HFFc6 (cell line): Measurements from ENCODE around the gene PIANP. TPM values are rescaled to one million over a fixed set of nuclear protein-coding genes. Genes with fewer than 3 reads are reported as not detected.

ENCODE experiments used
- DNase-seq: peaks from one replicate; pipeline ENCODE4 v3.0.0-alpha.2; 2018
- H3K27ac Mint-ChIP-seq: 2 replicates; pipeline ENCODE4 v1.8.0; 2020; ENCODE audit warnings: mild to moderate bottlenecking, mixed read lengths
- H3K27me3 Mint-ChIP-seq: 2 replicates; pipeline ENCODE4 v1.8.0; 2021; ENCODE audit warnings: mild to moderate bottlenecking, moderate library complexity, mixed read lengths; ENCODE audit not compliant: insufficient read depth
- H3K36me3 Mint-ChIP-seq: 2 replicates; pipeline ENCODE4 v1.8.0; 2021; ENCODE audit warnings: low read depth, mixed read lengths
- H3K4me1 Mint-ChIP-seq: 2 replicates; pipeline ENCODE4 v1.8.0; 2020; ENCODE audit warnings: low read depth, mixed read lengths
- H3K4me3 Mint-ChIP-seq: 2 replicates; pipeline ENCODE4 v1.8.0; 2020; ENCODE audit warnings: mild to moderate bottlenecking, moderate library complexity, mixed read lengths
- H3K9me3 Mint-ChIP-seq: 2 replicates; pipeline ENCODE4 v1.8.0; 2020; ENCODE audit warnings: mild to moderate bottlenecking, mixed read lengths
- total RNA-seq, 6 experiments: library from RNA; stranded (reverse); fragmentation: NEBNext Ultra II Directional; extraction: Animal tissue kit (Norgen Biotek cat#: 25700); gene quantifications; 2 replicates in 1 of 6; 3 replicates in 5 of 6; pipeline ENCODE4 v1.2.3, GENCODE V29; 2021
- TF ChIP-seq, protein P1 (sequence below): fragments of 200-600 bp; sonication (generic); IDR thresholded peaks from 2 replicates; pipeline ENCODE4 v1.5.0; 2021; ENCODE audit warnings: antibody characterized with exemption, mild to moderate bottlenecking

The PIANP gene
- total RNA-seq, 6 experiments from 2014 or later = 2.6 to 4.6 (median 3.8) TPM

DNA sequence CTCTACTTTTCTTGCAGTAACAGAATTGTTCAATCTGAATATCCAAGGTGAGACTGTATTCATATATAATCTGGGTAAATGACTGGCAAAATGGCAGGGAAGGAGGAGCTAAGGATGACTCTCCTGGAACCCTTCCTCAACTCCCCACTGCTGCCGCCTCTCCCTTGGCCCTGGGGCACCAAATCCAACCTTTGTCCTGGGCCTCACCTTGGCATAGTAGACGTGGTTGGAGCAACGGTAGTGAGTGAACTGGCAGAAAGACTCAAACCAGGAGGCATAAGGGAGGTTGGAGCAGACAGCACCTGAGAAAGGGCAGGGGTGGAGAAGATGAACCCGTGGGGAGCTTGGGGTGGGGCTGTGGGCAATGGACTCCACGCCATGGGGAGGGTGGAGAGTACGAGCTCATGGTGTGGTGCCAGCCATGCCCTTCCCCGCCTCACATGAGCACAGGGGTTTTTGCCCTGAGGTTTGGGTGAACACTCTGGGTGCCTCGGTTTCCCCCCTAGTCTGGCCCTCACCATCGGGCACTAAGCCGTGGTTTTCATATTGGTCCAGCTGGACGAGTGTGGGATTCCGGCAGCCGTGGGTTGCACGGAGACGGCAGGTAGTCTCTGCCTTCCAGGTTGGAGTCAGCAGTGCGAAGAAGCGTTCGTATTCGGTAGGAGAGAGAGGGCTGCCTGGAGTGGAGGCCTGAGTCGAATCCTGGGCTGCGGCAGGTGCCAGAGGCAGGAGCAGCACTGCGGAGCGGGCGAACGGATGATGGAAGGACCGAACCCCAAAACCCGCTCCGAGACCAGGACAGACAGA lies 54.1 kb downstream of the PIANP start:
- Mint-ChIP-seq H3K4me3 (no peak overlapping the region), H3K36me3 (peaks cover 47% of the 10 kb centered on the region), H3K27me3 (peaks cover 7% of the 10 kb centered on the region), H3K4me1 (no peaks in the 10 kb centered on the region), H3K27ac (no peak overlapping the region), H3K9me3 (peaks cover 54% of the 10 kb centered on the region)
- DNase-seq = no peak
- TF ChIP-seq, protein P1, sequence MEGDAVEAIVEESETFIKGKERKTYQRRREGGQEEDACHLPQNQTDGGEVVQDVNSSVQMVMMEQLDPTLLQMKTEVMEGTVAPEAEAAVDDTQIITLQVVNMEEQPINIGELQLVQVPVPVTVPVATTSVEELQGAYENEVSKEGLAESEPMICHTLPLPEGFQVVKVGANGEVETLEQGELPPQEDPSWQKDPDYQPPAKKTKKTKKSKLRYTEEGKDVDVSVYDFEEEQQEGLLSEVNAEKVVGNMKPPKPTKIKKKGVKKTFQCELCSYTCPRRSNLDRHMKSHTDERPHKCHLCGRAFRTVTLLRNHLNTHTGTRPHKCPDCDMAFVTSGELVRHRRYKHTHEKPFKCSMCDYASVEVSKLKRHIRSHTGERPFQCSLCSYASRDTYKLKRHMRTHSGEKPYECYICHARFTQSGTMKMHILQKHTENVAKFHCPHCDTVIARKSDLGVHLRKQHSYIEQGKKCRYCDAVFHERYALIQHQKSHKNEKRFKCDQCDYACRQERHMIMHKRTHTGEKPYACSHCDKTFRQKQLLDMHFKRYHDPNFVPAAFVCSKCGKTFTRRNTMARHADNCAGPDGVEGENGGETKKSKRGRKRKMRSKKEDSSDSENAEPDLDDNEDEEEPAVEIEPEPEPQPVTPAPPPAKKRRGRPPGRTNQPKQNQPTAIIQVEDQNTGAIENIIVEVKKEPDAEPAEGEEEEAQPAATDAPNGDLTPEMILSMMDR = no peak

- Mint-ChIP-seq H3K4me3 (no peak overlapping the region), H3K4me1 (no peaks in the 10 kb centered on the region), H3K27ac (no peak overlapping the region), H3K9me3 (peaks cover 54% of the 10 kb centered on the region), H3K36me3 (peaks cover 47% of the 10 kb centered on the region), H3K27me3 (peaks cover 15% of the 10 kb centered on the region)
- TF ChIP-seq, protein P1 = no peak; the same call in 1 of the 2 replicates
- DNase-seq = no peak
These were observed 55.7 kb downstream of the PIANP start for GRCh38 chr12:6644903-6645302.

DNA sequence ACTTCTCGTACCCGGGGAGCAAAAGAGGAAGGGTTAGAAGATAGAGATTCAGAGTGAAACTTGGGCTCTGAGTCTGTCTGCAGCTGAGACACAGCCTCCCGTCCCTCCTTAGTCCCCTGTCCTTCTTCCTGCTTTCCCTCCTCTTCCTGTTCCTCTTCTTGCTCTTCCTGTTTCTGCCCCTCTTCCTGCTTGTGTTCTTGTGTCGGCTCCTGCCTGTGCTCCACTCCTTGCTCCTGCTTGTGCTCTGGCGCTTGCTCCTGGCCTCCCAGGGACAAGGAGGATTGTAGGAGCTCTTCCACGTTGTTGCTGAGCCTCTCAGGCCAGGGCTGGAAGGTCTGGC lies 56.4 kb downstream of the PIANP start:
- Mint-ChIP-seq H3K27me3 (peaks cover 22% of the 10 kb centered on the region), H3K4me3 (no peak overlapping the region), H3K4me1 (no peaks in the 10 kb centered on the region), H3K36me3 (peaks cover 47% of the 10 kb centered on the region), H3K27ac (no peak overlapping the region), H3K9me3 (peaks cover 54% of the 10 kb centered on the region)
- TF ChIP-seq, protein P1 = no peak
- no peak for DNase-seq

Other genes starting within 250 kb of the PIANP start
- 1 to 10 TPM; 4.3 to 8.2 (median 6.5) TPM for gene TAPBPL, start 248.8 kb downstream of the PIANP start, total RNA-seq
- gene VAMP1, start 230.1 kb downstream of the PIANP start, total RNA-seq = 10 to 100 TPM in 5 of 6 experiments, 1 to 10 TPM in 1; 8.6 to 13.0 (median 10.8) TPM
- 100 to 1,000 TPM; 227 to 290 (median 257) TPM for gene MRPL51, start 207.6 kb downstream of the PIANP start, total RNA-seq
- gene NCAPD2, start 206.7 kb downstream of the PIANP start, total RNA-seq = 10 to 100 TPM; 42.2 to 75.9 (median 65.4) TPM
- 1,000 to 10,000 TPM; 6,263 to 7,539 (median 6,900) TPM for gene GAPDH, start 166.3 kb downstream of the PIANP start, total RNA-seq
- gene IFFO1, start 144.8 kb downstream of the PIANP start, total RNA-seq = 10 to 100 TPM; 25.9 to 35.6 (median 29.2) TPM
- 10 to 100 TPM; 39.5 to 60.5 (median 42.6) TPM for gene NOP2, start 132.5 kb downstream of the PIANP start, total RNA-seq
- gene CHD4, start 93.4 kb downstream of the PIANP start, total RNA-seq = 100 to 1,000 TPM; 167 to 193 (median 183) TPM
- not detected for gene LPAR5, start 64.9 kb downstream of the PIANP start, total RNA-seq
- not detected for gene ACRBP, start 53.4 kb downstream of the PIANP start, total RNA-seq
- gene ING4, start 37.7 kb downstream of the PIANP start, total RNA-seq = 10 to 100 TPM; 19.7 to 26.8 (median 21.7) TPM
- gene ZNF384, start 11.4 kb downstream of the PIANP start, total RNA-seq = 10 to 100 TPM; 32.8 to 43.9 (median 41.1) TPM
- 100 to 1,000 TPM; 103 to 122 (median 108) TPM for gene COPS7A, start 23.2 kb upstream of the PIANP start, total RNA-seq
- 100 to 1,000 TPM; 273 to 329 (median 298) TPM for gene MLF2, start 52.3 kb upstream of the PIANP start, total RNA-seq
- 100 to 1,000 TPM; 423 to 607 (median 561) TPM for gene PTMS, start 65.5 kb upstream of the PIANP start, total RNA-seq
- gene LAG3, start 71.7 kb upstream of the PIANP start, total RNA-seq = under 1 TPM; 0.15 to 0.64 (median 0.50) TPM
- under 1 TPM in 3 of 6 experiments, not detected in 3; 0.11 to 0.25 (median 0.11) TPM for gene CD4, start 88.7 kb upstream of the PIANP start, total RNA-seq
- 1 to 10 TPM in 5 of 6 experiments, under 1 TPM in 1; 0.78 to 3.1 (median 2.6) TPM for gene GPR162, start 121.0 kb upstream of the PIANP start, total RNA-seq
- 100 to 1,000 TPM in 4 of 6 experiments, 10 to 100 TPM in 2; 94.0 to 109 (median 103) TPM for gene P3H3, start 127.6 kb upstream of the PIANP start, total RNA-seq
- 1 to 10 TPM; 4.3 to 7.2 (median 6.3) TPM for gene GNB3, start 140.1 kb upstream of the PIANP start, total RNA-seq
- 10 to 100 TPM; 24.0 to 62.5 (median 56.3) TPM for gene CDCA3, start 150.5 kb upstream of the PIANP start, total RNA-seq
- gene USP5, start 151.3 kb upstream of the PIANP start, total RNA-seq = 100 to 1,000 TPM; 149 to 211 (median 182) TPM
- 100 to 1,000 TPM; 853 to 931 (median 870) TPM for gene TPI1, start 166.7 kb upstream of the PIANP start, total RNA-seq
- 10 to 100 TPM; 12.1 to 13.9 (median 13.0) TPM for gene SPSB2, start 172.5 kb upstream of the PIANP start, total RNA-seq
- gene LRRC23, start 204.0 kb upstream of the PIANP start, total RNA-seq = 1 to 10 TPM; 5.5 to 7.9 (median 6.6) TPM
- 10 to 100 TPM; 18.9 to 26.9 (median 24.7) TPM for gene ENO2, start 213.8 kb upstream of the PIANP start, total RNA-seq
- gene ATN1, start 227.1 kb upstream of the PIANP start, total RNA-seq = 100 to 1,000 TPM in 4 of 6 experiments, 10 to 100 TPM in 2; 96.8 to 120 (median 107) TPM
- not detected for gene RNU7-1, start 243.0 kb upstream of the PIANP start, total RNA-seq
- 100 to 1,000 TPM; 115 to 131 (median 123) TPM for gene C12orf57, start 243.2 kb upstream of the PIANP start, total RNA-seq